Loucy (cell line): Measurements from ENCODE around the gene APLF.
"Not testable (repeated sequence)": the region's sequence is repeated elsewhere in the genome, so short reads cannot be mapped to it uniquely, and the experiment has no call there.

Experiments used
- H2AFZ ChIP-seq: fragments of 200-600 bp; sonication (generic); 2 replicates; pipeline ENCODE4 v1.6.0; 2016; ENCODE audit warnings: antibody characterized with exemption, mild to moderate bottlenecking, low read length, moderate library complexity
- H3F3A ChIP-seq: fragments of 200-600 bp; 2 replicates; pipeline ENCODE4 v1.6.0; 2016; ENCODE audit warnings: antibody characterized with exemption, low read depth, mild to moderate bottlenecking
- H3K27me3 ChIP-seq: fragments of 200-600 bp; sonication (generic); 2 replicates; pipeline ENCODE4 v1.6.1; 2014; ENCODE audit warnings: low read length, mild to moderate bottlenecking; ENCODE audit not compliant: insufficient read depth, poor library complexity, severe bottlenecking
- H3K36me3 ChIP-seq: fragments of 200-600 bp; sonication (generic); 2 replicates; pipeline ENCODE4 v1.6.1; 2016; ENCODE audit warnings: low read length; ENCODE audit not compliant: insufficient read depth
- H3K4me1 ChIP-seq: fragments of 200-600 bp; sonication (generic); 2 replicates; pipeline ENCODE4 v1.5.1; 2014; ENCODE audit warnings: low read length, mild to moderate bottlenecking; ENCODE audit not compliant: insufficient read depth, poor library complexity, severe bottlenecking
- H3K4me2 ChIP-seq: fragments of 200-600 bp; sonication (generic); 2 replicates; pipeline ENCODE4 v1.6.0; 2014; ENCODE audit warnings: antibody characterized with exemption, low read length, low read depth, mild to moderate bottlenecking; ENCODE audit not compliant: poor library complexity, severe bottlenecking
- H3K4me3 ChIP-seq: fragments of 200-600 bp; sonication (generic); 2 replicates; pipeline ENCODE4 v1.5.1; 2014; ENCODE audit warnings: low read length, mild to moderate bottlenecking, mixed read lengths; ENCODE audit not compliant: poor library complexity, severe bottlenecking
- H3K79me2 ChIP-seq: fragments of 200-600 bp; sonication (generic); 2 replicates; pipeline ENCODE4 v1.6.1; 2014; ENCODE audit warnings: low read length; ENCODE audit not compliant: insufficient read depth
- H3K9ac ChIP-seq: fragments of 200-600 bp; sonication (generic); 2 replicates; pipeline ENCODE4 v1.6.0; 2014; ENCODE audit warnings: mild to moderate bottlenecking, low read depth, low read length, moderate library complexity; ENCODE audit not compliant: poor library complexity, severe bottlenecking
- H3K9me2 ChIP-seq: fragments of 200-600 bp; sonication (generic); replicated peaks from 2 replicates; pipeline ENCODE4 v1.6.1; 2016; ENCODE audit warnings: low read depth, low read length, mixed read lengths
- H3K9me3 ChIP-seq: fragments of 200-600 bp; sonication (generic); 2 replicates; pipeline ENCODE4 v1.6.1; 2014; ENCODE audit warnings: mild to moderate bottlenecking, antibody characterized with exemption, low read length, low read depth; ENCODE audit not compliant: insufficient read depth
- H4K20me1 ChIP-seq: fragments of 200-600 bp; sonication (generic); 2 replicates; pipeline ENCODE4 v1.6.0; 2014; ENCODE audit warnings: antibody characterized with exemption, low read length, mild to moderate bottlenecking; ENCODE audit not compliant: insufficient read depth, poor library complexity, severe bottlenecking
- CTCF ChIP-seq: fragments of 200-600 bp; sonication (generic); conservative IDR thresholded peaks from 2 replicates; pipeline ENCODE4 v1.5.1; 2014; ENCODE audit warnings: mild to moderate bottlenecking, antibody characterized with exemption, low read length
- EZH2phosphoT487 ChIP-seq: fragments of 200-600 bp; IDR thresholded peaks from 2 replicates; pipeline ENCODE4 v1.6.1; 2018; ENCODE audit warnings: antibody characterized with exemption, mild to moderate bottlenecking, moderate library complexity, borderline replicate concordance

Gene APLF

GRCh38 chr2:68591225-68591624 lies 123.8 kb downstream of the APLF start:
- Histone ChIP-seq H3K79me2 (no peaks in the 10 kb centered on the region), H3K9me3 (no peaks in the 10 kb centered on the region), H3K4me1 (peaks cover 15% of the 10 kb centered on the region), H3K36me3 (no peaks in the 10 kb centered on the region), H3K9ac (no peak overlapping the region), H2AFZ (no peak overlapping the region), H3K9me2 (no peaks in the 10 kb centered on the region), H3K27me3 (no peaks in the 10 kb centered on the region), H4K20me1 (no peaks in the 10 kb centered on the region), H3K4me3 (no peak overlapping the region), H3F3A (no peaks in the 10 kb centered on the region), H3K4me2 (no peak overlapping the region)
- no peak for TF ChIP-seq CTCF

- H3K9me3 ChIP-seq: no peaks in the 10 kb centered on the region
- no peaks in the 10 kb centered on the region for H4K20me1 ChIP-seq
- no peaks in the 10 kb centered on the region for H3K27me3 ChIP-seq
- peak overlapping the region; percentile 64 for H3K4me2 ChIP-seq
- H3K36me3 ChIP-seq: no peaks in the 10 kb centered on the region
- H3K79me2 ChIP-seq: no peaks in the 10 kb centered on the region
- H3K9me2 ChIP-seq: no peaks in the 10 kb centered on the region
- H3F3A ChIP-seq: no peaks in the 10 kb centered on the region
- no peak overlapping the region for H3K4me3 ChIP-seq
- peak overlapping the region; percentile 69; the same call in 1 of the 2 replicates for H2AFZ ChIP-seq
- no peak overlapping the region for H3K9ac ChIP-seq
- peaks cover 15% of the 10 kb centered on the region for H3K4me1 ChIP-seq
- TF ChIP-seq CTCF (no peak), EZH2phosphoT487 (no peak)
Observed at GRCh38 chr2:68594041-68594440, 126.7 kb downstream of the APLF start.

GRCh38 chr2:68594674-68595492 lies 127.5 kb downstream of the APLF start:
- peaks cover 15% of the 10 kb centered on the region for H3K4me1 ChIP-seq
- no peak overlapping the region for H3K9ac ChIP-seq
- no peaks in the 10 kb centered on the region for H3K9me3 ChIP-seq
- H2AFZ ChIP-seq: peak overlapping the region; percentile 69
- no peaks in the 10 kb centered on the region for H3F3A ChIP-seq
- no peaks in the 10 kb centered on the region for H4K20me1 ChIP-seq
- TF ChIP-seq EZH2phosphoT487: no peak
- peak; percentile 98 for TF ChIP-seq CTCF
- H3K27me3 ChIP-seq: no peaks in the 10 kb centered on the region
- H3K79me2 ChIP-seq: no peaks in the 10 kb centered on the region
- H3K9me2 ChIP-seq: no peaks in the 10 kb centered on the region
- no peaks in the 10 kb centered on the region for H3K36me3 ChIP-seq
- peak overlapping the region; percentile 39 for H3K4me3 ChIP-seq
- H3K4me2 ChIP-seq: peak overlapping the region; percentile 64

GRCh38 chr2:68595493-68595785 lies 128.1 kb downstream of the APLF start:
- not testable (repeated sequence) for H3K9ac ChIP-seq, H2AFZ ChIP-seq, H4K20me1 ChIP-seq, H3K4me3 ChIP-seq, H3K4me2 ChIP-seq, H3F3A ChIP-seq, H3K9me3 ChIP-seq, H3K79me2 ChIP-seq, H3K36me3 ChIP-seq, H3K27me3 ChIP-seq, H3K9me2 ChIP-seq
- peaks cover 15% of the 10 kb centered on the region for H3K4me1 ChIP-seq

GRCh38 chr2:68600495-68600894 lies 133.1 kb downstream of the APLF start:
- H2AFZ ChIP-seq, H3K9me3 ChIP-seq, H4K20me1 ChIP-seq, H3K9ac ChIP-seq, H3K27me3 ChIP-seq, H3K79me2 ChIP-seq, H3K4me1 ChIP-seq, H3F3A ChIP-seq, H3K9me2 ChIP-seq, H3K36me3 ChIP-seq, H3K4me2 ChIP-seq, H3K4me3 ChIP-seq: not testable (repeated sequence)
